GM12864 (cell line): ENCODE results near the gene STPG3.

ENCODE experiments used
- DNase-seq: peaks from one replicate; pipeline ENCODE4 v3.0.0-alpha.2; 2011; ENCODE audit warnings: low read depth
- H3K4me3 ChIP-seq: 2 replicates; pipeline ENCODE4 v1.5.1; 2011; ENCODE audit warnings: mild to moderate bottlenecking, low read depth, low read length, control low read depth
- TF ChIP-seq, protein P1 (sequence below): IDR thresholded peaks from 2 replicates; pipeline ENCODE4 v1.5.1; 2011; ENCODE audit warnings: low read depth, mild to moderate bottlenecking, moderate library complexity, low read length, control low read depth, inconsistent platforms; ENCODE audit errors: missing control alignments

Gene STPG3

DNA sequence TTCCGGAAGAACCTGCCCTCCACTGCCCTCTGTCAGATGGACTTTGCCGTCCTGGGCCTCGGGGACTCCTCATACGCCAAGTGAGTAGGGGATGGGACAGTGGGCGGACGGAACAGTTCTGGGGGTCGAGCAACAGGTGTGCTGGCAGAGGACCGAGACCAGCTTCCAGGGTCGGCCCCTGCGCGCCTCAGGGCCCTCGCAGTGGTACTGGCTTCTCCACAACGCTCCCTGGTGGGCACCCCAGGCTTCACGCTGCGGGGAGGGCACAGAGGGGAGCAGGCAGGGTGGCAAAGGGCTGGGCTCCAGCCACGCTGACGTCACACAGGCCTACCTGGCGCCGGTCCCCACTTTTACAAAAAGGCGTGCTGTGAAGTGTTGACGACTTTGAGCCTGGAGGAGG is 38.6 kb upstream of the STPG3 start:
- TF ChIP-seq, protein P1, sequence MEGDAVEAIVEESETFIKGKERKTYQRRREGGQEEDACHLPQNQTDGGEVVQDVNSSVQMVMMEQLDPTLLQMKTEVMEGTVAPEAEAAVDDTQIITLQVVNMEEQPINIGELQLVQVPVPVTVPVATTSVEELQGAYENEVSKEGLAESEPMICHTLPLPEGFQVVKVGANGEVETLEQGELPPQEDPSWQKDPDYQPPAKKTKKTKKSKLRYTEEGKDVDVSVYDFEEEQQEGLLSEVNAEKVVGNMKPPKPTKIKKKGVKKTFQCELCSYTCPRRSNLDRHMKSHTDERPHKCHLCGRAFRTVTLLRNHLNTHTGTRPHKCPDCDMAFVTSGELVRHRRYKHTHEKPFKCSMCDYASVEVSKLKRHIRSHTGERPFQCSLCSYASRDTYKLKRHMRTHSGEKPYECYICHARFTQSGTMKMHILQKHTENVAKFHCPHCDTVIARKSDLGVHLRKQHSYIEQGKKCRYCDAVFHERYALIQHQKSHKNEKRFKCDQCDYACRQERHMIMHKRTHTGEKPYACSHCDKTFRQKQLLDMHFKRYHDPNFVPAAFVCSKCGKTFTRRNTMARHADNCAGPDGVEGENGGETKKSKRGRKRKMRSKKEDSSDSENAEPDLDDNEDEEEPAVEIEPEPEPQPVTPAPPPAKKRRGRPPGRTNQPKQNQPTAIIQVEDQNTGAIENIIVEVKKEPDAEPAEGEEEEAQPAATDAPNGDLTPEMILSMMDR, result no peak
- no peak for DNase-seq
- no peak overlapping the region for H3K4me3 ChIP-seq

DNA sequence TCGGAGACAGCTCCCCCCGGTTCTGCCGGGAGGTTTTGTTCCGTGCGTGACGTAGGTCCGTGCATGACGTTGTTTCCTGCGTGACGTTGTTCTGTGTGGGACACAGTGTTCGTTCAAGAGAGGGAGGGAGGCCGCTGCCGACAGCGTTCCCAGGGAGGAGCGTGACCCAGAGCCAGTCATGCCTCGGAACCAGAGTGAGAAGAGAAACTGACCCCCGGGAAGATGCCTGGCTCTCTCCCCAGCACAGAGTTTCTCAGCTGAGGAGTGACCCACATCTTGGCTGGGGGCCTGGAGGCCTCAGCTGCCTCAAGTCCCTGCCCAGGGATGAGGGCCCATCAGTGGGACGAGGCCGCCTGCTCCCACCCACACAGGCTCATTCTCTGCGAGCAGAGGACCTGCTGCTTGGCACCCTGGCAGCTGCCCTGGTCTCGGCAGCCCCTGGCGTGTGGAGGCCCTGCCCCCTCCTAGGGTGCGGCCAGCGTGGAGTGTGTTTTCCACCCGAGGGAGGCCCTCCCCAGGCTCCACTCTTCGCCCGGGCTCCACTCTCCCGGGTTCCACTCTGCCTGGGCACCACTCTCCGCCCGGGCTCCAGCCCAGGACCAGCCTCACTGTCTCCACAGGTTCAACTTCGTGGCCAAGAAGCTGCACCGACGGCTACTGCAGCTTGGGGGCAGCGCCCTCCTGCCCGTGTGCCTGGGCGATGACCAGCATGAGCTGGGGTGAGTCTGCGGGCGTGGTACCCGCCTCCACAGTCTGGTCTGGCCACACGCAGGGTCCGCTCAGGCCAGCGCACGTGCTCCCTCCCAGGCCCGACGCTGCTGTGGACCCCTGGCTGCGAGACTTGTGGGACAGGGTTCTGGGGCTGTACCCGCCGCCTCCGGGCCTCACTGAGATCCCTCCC is 37.7 kb upstream of the STPG3 start:
- TF ChIP-seq, protein P1, result peak; percentile 16
- H3K4me3 ChIP-seq, result no peak overlapping the region
- no peak for DNase-seq

DNA sequence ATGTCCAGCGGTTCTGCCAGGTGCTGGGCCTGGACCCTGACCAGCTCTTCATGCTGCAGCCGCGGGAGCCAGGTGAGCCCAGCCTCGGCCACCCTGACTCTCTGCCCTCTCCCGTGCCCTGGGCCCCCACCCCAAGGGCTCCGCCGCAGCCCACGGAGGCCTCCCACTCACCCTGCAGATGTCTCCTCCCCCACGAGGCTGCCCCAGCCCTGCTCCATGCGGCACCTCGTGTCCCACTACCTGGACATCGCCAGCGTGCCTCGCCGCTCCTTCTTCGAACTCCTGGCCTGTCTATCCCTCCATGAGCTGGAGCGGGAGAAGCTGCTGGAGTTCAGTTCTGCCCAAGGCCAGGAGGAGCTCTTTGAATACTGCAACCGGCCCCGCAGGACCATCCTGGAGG is 36.5 kb upstream of the STPG3 start:
- no peak for DNase-seq
- no peak overlapping the region for H3K4me3 ChIP-seq
- TF ChIP-seq, protein P1, result no peak

DNA sequence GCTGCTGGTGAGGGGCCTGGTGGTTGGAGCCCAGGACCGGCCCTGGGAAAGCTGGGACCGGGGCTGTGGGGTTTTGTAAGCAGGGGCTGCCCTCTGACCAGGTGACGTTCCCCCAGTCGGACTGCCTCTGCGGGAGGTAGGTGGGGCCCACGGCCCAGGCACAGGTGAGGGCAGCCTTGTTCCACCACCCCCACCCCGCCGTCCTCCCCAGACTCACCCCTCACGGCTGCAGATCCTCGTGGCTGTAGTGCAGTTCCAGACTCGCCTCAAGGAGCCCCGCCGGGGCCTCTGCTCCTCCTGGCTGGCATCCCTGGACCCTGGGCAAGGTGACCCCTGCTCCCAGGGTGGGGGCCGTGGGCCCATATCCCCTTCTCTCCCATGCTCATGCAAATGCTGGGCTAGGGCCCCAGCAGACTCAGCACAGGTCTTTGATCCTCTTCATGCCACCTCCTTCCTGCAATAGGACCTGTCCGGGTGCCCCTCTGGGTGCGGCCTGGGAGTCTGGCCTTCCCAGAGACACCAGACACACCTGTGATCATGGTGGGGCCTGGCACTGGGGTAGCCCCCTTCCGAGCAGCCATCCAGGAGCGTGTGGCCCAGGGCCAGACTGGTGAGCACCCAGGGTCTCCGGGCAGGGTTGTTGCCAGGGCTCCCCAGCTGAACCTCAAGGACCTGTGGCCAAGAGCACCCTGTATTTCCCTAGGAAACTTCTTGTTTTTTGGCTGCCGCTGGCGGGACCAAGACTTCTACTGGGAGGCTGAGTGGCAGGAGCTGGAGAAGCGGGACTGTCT is 35.7 kb upstream of the STPG3 start:
- no peak overlapping the region for H3K4me3 ChIP-seq
- no peak for DNase-seq
- TF ChIP-seq, protein P1, result no peak

DNA sequence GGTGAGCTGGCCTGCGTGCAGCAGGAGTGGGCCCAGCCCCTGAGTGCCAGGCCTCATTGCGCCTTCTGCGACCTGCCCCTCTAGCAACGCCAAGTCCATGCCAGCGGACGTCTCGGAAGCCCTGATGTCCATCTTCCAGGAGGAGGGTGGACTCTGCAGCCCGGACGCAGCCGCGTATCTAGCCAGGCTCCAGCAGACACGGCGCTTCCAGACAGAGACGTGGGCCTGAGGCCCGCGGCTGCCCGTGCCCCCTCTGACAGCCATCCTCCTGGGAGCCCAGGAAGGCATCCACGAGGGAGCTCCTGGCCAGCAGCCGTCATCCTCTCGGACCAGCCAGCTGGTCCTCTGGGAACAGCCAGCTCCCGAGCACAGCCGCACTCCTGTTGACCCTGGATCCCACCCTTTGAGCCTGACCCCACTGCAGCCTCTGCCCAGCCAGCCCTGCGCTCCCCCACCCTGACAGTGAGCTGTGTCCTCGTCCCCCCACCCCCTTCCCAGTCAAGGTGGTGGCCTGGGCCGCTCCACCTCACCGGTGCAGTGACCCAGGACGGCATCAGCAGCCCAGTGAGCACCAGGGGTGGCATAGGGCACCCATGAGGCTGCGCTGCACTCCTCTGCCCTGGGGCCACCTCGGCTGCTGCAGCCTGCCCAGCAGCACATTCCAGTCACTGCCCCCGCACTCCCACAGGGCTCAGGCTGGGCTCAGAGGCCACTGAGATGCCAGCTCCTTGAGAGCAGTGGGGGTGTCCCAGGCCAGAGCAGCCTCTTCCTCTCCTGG is 34.7 kb upstream of the STPG3 start:
- no peak for DNase-seq
- TF ChIP-seq, protein P1, result no peak
- no peak overlapping the region for H3K4me3 ChIP-seq

DNA sequence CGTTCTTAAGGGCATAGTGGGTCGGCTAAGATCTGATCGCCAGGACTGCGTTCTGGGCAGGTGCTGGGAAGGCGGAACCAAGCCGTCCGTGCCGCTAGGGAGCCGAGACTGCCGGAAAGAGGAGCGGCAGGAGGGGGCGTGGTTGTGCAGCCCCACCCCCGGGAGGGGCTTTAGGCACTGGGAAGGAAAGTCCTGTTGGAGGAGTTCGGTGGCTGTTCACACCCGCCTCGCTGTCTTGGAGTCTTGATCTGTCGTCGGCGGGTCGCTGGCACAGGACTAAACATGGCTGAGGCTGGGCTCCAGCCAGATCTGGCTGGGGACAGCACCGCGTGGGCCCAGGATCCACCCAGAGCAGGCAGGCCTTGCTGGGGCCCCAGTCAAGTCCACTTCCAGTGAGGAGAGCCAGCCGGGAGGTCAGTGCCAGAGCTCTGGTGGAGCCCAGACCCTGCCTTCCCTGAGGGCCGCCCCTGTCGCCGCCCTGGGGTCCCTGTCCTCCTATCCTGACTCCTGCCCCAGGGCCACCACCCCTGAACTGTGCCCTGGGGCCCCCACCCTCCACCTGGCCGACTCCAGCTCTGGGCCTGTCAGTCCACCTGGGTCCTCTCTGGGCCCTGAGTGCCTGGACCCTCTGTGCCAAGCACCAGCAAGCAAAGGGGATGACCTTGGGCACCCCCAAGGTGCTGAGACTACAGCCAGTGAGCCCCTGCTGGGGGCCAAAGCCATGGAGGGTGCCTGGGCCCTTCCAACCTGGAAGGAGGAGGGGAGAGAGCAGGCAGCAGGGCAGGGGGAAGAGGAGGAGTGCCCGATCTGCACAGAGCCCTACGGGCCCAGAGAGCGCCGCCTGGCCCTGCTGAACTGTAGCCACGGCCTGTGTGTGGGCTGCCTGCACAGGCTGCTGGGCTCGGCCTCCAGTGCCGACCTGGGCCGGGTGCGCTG is 33.5 kb upstream of the STPG3 start:
- no peak overlapping the region for H3K4me3 ChIP-seq
- no peak for DNase-seq
- TF ChIP-seq, protein P1, result no peak
